Measurements from ENCODE around the gene FAM131A.
"Not testable (repeated sequence)": the region's sequence is repeated elsewhere in the genome, so short reads cannot be mapped to it uniquely, and the experiment has no call there.

FAM131A gene

DNA sequence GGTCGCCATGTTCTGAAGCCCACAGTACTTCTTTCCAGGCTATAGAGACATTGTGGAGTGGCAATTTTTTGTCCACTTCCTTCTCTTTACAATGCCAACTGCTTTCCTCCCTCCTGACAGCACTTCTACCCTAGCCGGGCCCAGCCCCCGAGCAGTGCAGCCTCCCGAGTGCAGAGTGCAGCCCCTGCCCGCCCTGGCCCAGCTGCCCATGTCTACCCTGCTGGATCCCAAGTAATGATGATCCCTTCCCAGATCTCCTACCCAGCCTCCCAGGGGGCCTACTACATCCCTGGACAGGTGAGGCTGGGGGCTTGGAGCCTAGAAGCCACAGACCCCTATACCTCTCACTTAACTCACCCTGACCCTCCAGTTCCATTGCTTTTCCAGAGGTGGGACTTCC, 20.2 kb upstream of the FAM131A start:
- DNase-seq = no peak

DNA sequence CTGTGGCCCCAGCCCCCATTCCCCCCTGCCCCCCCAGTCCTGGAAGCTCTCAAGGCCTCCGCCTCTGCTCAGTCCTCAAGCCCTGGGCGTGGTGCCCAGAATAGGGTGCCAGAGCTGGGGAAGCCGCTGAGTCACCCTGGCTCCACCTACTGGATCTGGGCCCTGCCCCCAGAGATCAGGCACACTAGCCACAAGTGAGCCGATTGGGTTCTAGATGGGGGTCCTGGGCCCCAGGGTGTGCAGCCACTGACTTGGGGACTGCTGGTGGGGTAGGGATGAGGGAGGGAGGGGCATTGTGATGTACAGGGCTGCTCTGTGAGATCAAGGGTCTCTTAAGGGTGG, 17.3 kb upstream of the FAM131A start:
- peak; percentile 98 for DNase-seq

DNA sequence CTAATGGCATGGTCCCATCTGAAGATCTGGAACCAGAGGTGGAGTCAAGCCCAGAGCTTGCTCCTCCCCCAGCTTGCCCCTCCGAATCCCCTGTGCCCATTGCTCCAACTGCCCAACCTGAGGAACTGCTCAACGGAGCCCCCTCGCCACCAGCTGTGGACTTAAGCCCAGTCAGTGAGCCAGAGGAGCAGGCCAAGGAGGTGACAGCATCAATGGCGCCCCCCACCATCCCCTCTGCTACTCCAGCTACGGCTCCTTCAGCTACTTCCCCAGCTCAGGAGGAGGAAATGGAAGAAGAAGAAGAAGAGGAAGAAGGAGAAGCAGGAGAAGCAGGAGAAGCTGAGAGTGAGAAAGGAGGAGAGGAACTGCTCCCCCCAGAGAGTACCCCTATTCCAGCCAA, 15.7 kb upstream of the FAM131A start:
- no peak for DNase-seq

DNA sequence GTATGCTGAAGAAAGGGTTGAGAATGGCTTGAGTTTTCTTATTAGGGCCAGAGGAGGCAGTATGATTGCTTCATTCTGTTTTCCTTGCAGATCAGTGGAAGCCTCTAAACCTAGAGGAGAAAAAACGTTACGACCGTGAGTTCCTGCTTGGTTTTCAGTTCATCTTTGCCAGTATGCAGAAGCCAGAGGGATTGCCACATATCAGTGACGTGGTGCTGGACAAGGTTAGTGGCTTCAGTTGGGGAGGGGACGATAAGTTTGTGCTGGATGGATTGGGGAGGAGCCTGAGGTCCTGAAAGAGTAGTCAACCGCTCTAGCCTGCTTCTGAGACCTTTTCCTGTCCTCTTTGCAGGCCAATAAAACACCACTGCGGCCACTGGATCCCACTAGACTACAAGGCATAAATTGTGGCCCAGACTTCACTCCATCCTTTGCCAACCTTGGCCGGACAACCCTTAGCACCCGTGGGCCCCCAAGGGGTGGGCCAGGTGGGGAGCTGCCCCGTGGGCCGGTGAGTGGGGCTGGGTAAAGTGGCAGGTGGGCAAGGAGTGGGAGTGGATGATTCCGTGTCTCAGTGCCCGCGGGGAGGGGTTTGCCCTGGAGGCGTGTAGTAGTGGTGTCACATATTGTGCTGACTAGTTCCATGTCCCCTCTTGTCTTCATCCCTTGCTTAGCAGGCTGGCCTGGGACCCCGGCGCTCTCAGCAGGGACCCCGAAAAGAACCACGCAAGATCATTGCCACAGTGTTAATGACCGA, 14.5 kb upstream of the FAM131A start:
- DNase-seq = no peak

DNA sequence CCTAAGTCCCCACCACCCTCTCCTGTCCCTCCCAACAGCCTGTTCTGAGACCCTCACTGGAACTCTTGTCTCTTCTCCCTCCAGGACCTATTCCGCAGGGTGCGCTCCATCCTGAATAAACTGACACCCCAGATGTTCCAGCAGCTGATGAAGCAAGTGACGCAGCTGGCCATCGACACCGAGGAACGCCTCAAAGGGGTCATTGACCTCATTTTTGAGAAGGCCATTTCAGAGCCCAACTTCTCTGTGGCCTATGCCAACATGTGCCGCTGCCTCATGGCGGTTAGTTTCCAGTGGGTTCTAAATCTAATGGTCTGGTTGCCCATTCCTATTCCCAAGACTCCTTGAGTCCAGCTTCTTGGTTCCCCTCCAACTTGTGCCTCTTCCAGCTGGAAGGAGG, 13.7 kb upstream of the FAM131A start:
- DNase-seq = no peak

DNA sequence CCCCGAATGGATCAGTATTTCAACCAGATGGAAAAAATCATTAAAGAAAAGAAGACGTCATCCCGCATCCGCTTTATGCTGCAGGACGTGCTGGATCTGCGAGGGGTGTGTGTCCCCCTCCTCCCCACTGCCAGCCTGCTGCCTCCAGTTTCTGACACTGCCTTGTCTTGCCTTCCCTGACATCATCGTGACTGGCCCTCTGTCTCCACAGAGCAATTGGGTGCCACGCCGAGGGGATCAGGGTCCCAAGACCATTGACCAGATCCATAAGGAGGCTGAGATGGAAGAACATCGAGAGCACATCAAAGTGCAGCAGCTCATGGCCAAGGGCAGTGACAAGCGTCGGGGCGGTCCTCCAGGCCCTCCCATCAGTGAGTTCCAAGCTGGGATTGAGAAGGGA, 12.1 kb upstream of the FAM131A start:
- no peak for DNase-seq

DNA sequence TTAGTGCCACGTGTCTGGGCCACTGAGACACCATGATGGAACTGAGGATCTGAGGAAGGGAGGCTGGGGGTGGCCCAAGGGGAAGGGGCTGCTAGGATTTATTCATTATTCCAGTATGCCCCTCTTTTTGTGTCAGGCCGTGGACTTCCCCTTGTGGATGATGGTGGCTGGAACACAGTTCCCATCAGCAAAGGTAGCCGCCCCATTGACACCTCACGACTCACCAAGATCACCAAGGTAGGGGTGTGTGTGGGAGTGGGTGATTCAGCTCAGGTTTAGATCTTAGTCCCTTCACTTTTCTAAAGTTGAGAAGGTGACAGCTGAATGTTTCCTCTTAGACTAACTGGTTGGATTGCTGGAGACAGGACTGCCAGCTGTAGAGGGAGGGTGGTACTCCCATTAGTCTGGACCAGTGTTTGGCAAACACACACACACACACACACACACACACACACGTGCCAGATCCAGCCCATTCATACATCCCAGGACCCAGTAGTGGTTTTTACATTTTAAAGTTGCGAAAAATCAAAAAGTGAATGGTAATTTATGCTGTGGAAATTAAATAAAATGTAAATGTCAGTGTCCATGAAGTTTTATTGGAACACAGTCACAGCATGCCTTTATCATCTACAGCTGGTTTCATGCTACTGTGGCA, 11.6 kb upstream of the FAM131A start:
- no peak for DNase-seq

DNA sequence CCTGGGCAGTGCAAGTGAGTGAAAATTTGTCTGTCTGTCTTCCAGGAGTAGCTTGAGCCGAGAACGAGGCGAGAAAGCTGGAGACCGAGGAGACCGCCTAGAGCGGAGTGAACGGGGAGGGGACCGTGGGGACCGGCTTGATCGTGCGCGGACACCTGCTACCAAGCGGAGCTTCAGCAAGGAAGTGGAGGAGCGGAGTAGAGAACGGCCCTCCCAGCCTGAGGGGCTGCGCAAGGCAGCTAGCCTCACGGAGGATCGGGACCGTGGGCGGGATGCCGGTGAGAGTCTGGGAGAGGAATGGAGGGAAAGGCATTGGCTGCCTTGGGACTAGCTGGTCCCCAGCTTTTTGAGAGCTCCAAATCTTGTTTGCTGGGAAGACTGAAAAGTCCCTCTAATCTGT, 10.2 kb upstream of the FAM131A start:
- no peak for DNase-seq

DNA sequence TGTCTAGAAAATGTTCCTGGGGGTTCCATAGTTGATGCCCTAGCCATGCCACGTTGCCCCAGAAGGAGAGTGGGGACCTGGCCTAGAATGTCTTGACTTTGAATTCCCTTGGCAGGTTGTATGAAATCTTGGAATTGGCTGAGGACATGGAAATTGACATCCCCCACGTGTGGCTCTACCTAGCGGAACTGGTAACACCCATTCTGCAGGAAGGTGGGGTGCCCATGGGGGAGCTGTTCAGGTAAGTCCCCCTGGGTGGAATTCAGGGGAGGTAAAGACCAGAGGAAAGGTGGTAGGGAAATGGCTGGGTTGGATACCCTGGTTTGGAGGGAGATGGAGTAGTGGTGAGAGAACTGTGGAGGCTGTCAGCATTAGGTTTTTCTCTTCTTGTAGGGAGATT, 8.9 kb upstream of the FAM131A start:
- DNase-seq = no peak

DNA sequence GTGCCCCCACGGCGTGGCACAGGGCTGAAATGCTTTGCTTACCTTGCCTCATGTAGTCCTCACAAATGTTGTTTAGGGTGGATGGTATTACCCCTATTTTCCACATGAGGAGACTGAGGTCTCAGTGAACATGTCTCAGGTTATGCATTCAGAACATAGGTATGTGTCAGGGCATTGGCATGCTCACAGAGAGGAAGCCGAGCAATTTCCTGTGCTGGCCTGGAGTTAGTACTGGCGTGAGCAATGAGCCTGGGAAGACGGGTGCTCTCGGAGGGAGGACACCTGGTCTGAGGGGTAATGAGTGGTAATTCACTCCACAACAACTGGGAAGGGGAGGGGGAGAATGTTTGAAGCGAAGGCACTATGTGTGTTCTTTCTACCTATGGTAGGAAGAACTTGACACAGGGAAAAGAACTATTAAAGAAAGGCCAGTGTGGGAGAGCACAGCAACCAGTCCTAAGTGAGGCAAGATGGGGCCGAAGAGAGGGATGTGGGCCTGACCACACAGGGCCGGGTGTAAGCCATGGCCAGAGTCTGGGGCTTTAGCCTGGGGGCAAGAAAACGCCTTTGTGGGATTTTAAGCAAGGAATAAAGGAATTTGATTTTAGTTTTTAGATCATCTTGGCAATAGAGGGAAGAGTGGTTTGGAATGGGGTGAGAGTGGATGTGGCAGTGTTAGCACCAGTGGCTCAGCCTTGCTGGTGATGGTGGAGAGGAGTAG, 4.9 kb upstream of the FAM131A start:
- peak; percentile 87 for DNase-seq

DNA sequence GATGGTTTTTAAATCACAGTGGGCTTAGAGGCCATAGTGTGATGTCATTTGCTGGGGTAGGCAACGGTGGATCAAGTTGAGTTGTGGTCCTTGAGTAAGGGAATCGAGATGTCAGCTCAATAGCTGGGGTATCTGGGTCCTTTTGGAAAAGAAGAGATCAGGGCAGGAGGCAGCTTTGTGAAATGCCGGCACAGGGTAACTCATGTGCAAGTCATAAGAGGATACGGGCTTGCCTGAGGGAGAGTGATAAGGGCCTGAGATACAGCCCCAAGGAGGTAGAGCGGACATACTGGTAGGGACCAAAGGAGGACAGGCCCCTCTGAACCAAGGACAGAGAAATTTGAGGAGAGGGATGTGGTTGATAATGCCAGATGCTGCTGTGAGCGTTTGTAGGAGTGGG, 4.2 kb upstream of the FAM131A start:
- DNase-seq = no peak

DNA sequence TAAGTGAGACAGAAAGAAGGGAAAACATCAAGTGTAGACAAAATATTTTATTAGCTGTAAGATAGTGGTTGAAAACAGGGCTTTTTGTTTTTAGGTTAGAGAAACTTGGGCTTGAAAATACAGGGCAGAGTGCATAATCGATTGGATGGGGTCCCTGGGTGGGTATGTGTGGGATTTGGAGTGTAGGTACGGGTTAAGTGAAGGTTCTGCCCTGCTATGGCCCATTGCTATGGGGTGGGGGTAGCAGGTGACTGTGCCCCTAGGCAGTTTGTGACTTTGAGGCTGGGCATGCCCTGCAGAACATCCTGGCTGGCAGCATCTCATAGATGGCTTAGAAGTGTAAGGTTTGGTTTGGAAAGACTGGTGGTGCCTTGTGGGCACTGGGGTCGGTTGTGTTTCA, 3.7 kb upstream of the FAM131A start:
- DNase-seq = no peak

DNA sequence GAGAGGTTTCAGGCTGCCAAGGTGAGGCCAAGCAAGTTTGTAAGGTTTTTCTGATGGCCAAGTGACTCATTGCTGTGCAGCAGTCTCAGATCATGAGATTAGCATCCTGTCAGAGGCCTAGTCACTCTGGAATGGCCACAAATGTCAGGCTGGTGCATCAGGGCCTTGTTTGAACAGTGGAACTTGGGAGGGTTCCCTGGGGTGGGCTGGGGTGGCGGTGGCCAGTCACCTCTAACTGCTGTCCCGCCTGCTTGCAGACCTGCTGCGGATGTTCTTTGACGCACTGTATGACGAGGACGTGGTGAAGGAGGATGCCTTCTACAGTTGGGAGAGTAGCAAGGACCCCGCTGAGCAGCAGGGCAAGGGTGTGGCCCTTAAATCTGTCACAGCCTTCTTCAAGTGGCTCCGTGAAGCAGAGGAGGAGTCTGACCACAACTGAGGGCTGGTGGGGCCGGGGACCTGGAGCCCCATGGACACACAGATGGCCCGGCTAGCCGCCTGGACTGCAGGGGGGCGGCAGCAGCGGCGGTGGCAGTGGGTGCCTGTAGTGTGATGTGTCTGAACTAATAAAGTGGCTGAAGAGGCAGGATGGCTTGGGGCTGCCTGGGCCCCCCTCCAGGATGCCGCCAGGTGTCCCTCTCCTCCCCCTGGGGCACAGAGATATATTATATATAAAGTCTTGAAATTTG, 2.8 kb upstream of the FAM131A start:
- peak; percentile 57 for DNase-seq

DNA sequence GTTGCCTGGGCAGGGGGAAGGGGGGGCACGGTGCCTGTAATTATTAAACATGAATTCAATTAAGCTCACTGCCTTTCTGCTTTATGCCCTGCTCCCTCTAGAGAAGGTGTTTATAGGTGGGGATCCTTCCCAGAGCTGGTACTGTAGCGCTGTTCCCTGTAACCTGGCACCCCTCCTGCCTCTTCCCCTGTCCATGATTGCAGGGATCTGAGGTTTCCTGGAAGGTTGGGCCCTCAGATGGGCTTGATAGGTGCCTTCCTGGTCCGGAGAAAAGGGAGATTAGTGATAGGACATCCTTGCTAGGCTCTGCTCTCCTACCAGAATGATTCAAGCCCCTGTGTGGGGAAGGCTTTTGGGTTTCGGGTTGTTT, 2.1 kb upstream of the FAM131A start:
- no peak for DNase-seq

DNA sequence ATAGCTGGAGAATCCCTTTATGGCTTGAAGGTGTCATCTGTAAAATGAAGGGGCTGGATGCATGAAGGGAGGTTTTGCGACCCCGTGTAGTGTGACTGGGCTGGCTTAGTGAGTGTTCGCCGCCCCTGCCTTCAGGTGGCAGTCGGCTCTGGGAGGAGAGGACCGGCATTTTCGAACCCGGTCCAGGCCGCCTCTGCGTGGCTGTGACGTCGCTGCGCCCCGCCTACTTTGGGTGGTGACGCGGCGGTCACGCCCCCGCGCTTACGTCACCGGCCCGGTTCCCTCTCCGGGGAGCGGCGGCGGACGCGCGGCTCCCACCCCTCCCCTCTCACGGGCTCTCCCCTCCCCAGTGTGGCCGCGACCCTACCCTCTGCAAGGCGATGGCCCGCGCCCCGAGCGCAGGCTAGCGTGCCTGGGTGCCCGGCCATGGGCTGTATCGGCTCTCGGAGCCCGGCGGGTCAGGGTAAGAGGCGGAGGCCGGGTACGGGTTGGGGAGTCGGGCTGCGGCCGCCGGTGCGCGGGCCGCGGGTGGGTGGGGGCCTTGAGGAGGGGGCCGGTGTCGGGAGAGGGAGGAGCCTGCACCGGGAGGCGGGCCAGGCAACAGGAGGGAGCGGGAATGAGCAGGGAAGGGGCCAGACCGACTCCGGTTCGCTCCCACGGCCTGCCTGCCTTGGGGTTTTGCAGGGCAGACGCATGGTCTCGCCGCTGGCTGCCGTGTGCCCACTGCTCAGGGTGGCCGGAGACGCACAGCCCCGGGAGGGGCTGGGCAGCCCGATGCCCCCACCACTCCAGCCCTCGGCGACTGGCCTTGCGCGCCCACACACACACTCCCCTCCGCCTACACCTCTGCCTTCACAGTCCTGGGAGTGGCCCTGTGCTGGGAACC, 1.5 kb upstream of the FAM131A start:
- peak; percentile 78 for DNase-seq

DNA sequence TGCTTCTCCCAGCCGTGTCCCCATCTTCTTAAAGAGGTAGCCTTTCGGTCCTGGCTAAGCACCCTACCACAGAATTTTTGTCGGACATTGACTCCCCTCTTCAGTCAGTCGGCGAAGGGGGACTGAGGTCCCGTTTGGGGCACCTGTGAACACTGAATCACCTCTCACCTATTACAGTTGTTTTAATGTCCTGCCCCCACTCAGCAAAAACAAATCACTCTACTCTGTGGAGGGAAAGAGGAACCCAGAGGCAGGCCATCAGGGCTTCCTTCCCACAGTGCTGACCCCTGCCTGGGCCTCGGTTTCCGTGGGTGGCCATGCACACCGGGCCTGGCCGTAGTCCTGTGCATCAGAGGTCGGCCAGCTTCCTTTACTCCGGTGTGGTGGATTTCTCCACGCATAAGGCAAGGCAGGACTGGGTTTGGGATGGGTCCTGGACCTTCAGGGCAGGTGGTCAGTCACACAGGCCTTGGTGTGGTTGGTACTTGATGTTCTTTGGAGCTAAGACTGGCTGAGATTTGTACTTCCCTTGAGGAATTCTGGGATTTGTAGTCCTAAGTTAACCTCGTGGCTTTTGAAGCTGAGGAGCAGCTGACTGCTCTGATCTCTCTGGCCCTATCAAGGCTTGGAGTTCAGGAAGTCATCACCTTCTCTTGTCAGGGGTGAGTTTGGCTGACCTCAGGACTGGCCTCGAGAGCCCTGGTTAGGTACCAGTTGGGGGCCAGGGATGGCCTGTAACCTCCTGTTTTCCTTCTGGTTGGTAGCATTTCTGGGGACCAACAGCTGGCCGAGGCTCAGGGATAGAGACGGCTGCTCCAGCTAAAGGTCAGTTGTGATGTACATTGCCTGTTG, 627 bp upstream of the FAM131A start:
- peak; percentile 48 for DNase-seq

DNA sequence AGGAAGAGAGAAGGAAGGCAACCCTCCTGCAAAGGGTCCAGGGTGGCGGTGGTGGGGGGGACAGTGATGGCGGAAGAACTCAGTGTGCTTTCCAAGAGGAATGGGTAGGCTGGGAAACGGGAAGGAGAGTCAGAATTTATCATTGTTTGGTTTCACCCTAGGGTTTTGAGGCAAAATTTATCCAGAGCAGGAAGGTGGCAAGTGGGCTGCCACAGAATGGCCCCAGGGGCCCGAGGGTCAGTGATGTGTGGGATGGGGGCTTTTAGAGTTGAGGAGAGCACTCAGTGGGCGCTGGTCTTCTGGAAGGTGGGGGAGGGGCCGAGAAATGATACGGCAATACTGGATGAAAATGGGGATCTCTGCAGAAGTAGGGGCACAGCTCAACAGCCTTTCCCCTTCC, 581 bp downstream of the FAM131A start:
- no peak for DNase-seq

DNA sequence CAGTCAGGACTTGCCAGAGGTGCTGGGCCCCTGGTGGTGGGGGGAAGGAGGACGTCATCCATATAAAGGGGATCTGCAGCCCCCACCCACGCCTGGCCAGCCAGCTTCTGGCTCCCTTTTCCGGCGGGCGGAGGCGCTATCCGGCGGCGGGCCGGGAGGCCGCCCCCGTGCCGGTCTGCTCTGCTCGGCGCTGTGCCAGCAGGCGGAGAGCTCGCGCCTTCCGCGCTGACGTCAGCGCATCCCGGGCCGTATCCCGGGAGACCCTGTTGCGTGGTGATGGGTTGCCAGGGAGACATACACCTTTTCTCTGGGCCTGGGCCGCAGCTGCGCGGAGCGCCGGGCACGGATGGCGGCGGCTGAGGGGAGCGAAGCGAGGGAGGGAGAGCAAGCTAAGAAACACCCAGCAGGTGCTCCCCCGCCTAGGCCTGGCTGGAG, 1.1 kb downstream of the FAM131A start:
- peak; percentile 82 for DNase-seq

DNA sequence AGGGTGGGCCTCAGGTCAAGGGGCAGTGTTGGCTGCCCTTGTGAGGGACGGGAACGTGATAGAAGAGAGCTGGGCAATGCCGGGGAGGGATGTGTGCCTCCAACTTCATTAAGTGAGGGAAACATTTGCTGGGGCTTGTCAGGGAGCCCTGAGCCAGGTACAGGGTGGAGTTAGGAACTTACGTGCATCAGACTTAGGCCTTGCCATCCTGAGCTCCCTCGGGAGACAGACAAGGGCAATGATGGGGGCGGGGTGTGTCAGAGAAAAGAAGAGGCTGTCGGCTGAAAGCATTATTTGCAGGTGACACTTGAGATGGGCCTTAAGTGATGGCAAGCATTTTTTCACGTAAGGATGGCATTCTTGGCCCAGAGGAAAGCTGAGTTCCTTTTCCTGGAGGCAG, 1.6 kb downstream of the FAM131A start:
- DNase-seq = no peak

DNA sequence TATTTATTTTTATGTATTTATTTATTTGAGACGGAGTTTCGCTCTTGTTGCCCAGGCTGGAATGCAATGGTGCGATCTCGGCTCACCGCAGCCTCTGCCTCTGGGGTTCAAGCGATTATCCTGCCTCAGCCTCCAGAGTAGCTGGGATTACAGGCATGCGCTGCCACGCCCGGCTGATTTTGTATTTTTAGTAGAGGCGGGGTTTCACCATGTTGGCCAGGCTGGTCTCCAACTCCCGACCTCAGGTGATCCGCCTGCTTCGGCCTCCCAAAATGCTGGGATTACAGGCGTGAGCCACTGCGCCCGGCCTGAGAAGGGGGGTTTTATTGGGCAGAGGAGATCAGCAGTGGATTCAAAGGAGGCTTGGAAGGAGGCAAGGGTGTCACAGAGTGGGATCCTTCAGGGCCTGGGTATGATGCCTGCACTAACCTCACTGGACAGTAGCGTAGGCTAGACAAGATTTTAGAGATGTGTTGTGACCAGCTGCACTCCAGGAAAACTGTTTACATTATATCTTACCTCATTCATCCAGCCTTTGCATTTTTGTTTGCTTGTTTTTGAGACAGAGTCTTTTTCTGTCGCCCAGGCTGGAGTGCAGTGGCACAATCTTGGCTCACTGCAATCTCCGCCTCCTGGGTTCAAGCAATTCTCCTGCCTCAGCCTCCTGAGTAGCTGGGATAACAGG, 2.2 kb downstream of the FAM131A start:
- not testable (repeated sequence) for DNase-seq

DNA sequence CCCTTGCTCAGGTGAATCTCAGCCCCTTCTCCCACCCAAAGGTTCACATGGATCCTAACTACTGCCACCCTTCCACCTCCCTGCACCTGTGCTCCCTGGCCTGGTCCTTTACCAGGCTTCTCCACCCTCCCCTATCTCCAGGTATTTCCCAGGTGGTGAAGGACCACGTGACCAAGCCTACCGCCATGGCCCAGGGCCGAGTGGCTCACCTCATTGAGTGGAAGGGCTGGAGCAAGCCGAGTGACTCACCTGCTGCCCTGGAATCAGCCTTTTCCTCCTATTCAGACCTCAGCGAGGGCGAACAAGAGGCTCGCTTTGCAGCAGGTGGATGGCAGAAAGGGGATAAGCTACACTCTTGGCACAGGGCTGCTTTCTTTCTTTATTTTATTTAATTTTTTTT, 4.5 kb downstream of the FAM131A start:
- no peak for DNase-seq

Data from fibroblast of skin of right quadriceps (primary cell).